Neural cell (in vitro differentiated cells): ENCODE measurements around the gene PAFAH2.

ENCODE experiments used
- CTCF ChIP-seq: fragments of 450-650 bp; IDR thresholded peaks from 2 replicates; pipeline ENCODE4 v1.5.1; 2014; ENCODE audit warnings: antibody characterized with exemption, mild to moderate bottlenecking, moderate library complexity; ENCODE audit not compliant: poor library complexity, severe bottlenecking
- POLR2AphosphoS5 ChIP-seq: IDR thresholded peaks from 2 replicates; pipeline ENCODE4 v1.6.1; 2012

GRCh38 chr1:25958465-25958864 lies 39.4 kb downstream of the PAFAH2 start:
- TF ChIP-seq POLR2AphosphoS5 (no peak), CTCF (no peak)
